ENCODE data around the gene OPN1SW.

OPN1SW gene

GRCh38 chr7:128731184-128731583 is 44.4 kb downstream of the OPN1SW start:
- DNase-seq: no peak

- DNase-seq: no peak
Observed at GRCh38 chr7:128729494-128729893, 46.1 kb downstream of the OPN1SW start.

- DNase-seq: no peak
Observed at GRCh38 chr7:128728598-128728997, 47.0 kb downstream of the OPN1SW start.

DNA sequence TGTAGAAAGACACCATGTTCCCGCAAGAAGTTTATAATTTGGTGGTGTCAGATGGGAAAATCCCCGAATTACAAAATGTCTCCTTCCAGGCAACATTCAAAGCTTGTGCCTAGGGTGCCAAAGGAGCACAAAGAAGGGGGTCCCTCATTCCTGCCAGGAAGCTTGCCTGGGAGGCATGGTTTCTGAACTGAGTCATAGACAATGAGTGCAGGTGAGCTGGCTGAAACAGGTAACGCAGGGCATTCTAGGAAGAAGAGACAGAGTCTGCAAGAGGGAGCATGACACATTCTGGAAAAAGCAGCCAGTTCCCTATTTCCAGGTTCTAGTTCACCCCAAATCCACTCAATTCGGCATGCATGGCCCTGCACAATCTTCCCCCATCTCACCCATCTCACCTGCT is 48.4 kb downstream of the OPN1SW start:
- DNase-seq: no peak

DNA sequence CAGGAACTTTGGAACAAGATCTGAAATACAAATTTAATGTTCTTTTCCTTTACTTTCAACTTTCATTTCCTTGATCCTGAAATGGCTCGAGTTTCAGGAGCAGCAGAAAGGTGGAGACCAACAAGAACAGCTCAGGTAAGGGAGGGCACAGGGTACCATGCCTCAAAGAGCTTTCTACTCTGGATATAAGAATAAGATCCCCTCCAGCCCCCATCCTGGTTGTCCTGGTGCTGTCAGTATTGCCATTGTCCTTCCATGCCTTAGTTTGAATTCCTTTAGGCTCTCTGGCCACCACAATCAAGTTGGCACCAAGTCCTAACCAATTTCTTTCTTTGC is 48.9 kb downstream of the OPN1SW start:
- no peak for DNase-seq

DNA sequence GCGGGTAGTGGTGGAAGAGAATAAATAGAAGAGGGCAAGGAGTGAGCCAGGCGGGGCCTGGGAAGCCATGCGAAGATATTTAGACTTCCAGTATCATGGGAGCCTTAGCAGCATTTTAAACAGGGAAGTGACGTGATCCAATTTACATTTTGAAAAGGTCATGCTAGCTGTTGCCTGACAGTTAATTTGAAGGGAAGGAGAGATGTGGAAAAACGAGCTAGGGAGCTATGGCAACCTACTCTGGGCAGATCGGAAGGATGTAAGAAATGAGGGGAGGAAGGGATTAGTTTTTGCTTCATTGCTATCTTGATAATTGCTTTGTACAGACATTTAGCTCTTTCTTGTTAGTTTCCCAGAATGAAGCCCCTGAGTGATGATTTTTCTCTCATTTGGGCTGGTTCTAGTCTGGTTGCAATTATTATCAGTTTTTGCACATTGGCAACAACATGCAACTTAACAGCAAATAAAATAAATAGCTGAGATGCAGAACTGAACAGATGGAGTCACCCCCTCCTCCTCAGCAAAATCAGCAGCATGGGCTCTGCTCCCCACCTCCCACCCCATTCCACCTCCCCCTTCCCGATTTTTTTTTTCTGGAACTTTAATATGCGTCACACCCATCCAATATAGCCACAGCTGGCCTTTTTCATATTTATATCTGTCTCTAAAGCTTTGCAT is 49.4 kb downstream of the OPN1SW start:
- no peak for DNase-seq

DNA sequence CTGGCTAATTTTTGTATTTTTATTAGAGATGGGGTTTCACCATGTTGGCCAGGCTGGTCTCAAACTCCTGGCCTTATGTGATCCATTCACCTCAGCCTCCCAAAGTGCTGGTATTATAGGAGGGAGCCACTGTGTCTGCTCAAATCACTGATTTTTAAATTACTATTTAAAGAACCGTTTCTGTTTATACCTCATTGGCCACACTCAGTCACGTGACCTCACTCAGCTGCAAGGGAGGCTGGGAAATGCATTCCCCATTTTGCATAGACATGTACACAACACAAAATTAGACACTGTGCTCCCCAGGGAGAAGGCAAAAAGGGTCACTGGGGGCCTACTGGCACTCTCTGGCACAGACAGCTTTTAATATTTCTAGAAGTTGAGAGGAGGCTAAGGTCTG is 50.1 kb downstream of the OPN1SW start:
- DNase-seq: no peak

- DNase-seq: no peak
Observed at GRCh38 chr7:128724743-128725142, 50.9 kb downstream of the OPN1SW start.

Data from activated effector memory CD4-positive, alpha-beta T cell treated with Interleukin-2 at 50 U/mL for 16 hours (primary cell).